GM18909 (cell line): Measurements from ENCODE around the gene GADL1.

Experiments
- ATAC-seq: cut with Tn5 transposase; IDR thresholded peaks from one replicate; pipeline ENCODE4 v1.9.1; 2021; ENCODE audit warnings: mild to moderate bottlenecking; ENCODE audit not compliant: unreplicated experiment, poor library complexity

GADL1 gene

GRCh38 chr3:30733209-30733608 is 161.3 kb downstream of the GADL1 start:
- ATAC-seq, result no peak

GRCh38 chr3:30730967-30731366 is 163.5 kb downstream of the GADL1 start:
- no peak for ATAC-seq

GRCh38 chr3:30729936-30730335 is 164.5 kb downstream of the GADL1 start:
- no peak for ATAC-seq

- no peak for ATAC-seq
Observed at GRCh38 chr3:30729512-30729911, 164.9 kb downstream of the GADL1 start.

- ATAC-seq, result no peak
Observed at GRCh38 chr3:30728143-30728542, 166.3 kb downstream of the GADL1 start.

GRCh38 chr3:30724863-30725262 is 169.6 kb downstream of the GADL1 start:
- no peak for ATAC-seq

GRCh38 chr3:30723211-30723610 is 171.2 kb downstream of the GADL1 start:
- no peak for ATAC-seq

- ATAC-seq, result no peak
Observed at GRCh38 chr3:30721314-30721634, 173.2 kb downstream of the GADL1 start.

- ATAC-seq, result no peak
Observed at GRCh38 chr3:30720586-30721313, 173.7 kb downstream of the GADL1 start.

GRCh38 chr3:30719536-30719935 is 174.9 kb downstream of the GADL1 start:
- ATAC-seq, result no peak

- no peak for ATAC-seq
Observed at GRCh38 chr3:30713885-30714503, 180.5 kb downstream of the GADL1 start.

- no peak for ATAC-seq
Observed at GRCh38 chr3:30712991-30713390, 181.5 kb downstream of the GADL1 start.

- ATAC-seq, result no peak
Observed at GRCh38 chr3:30711867-30712266, 182.6 kb downstream of the GADL1 start.

GRCh38 chr3:30711151-30711550 is 183.3 kb downstream of the GADL1 start:
- ATAC-seq, result no peak

GRCh38 chr3:30710017-30710416 is 184.4 kb downstream of the GADL1 start:
- ATAC-seq, result no peak

GRCh38 chr3:30708472-30708871 is 186.0 kb downstream of the GADL1 start:
- no peak for ATAC-seq

- ATAC-seq, result no peak
Observed at GRCh38 chr3:30707825-30708224, 186.6 kb downstream of the GADL1 start.

- no peak for ATAC-seq
Observed at GRCh38 chr3:30704931-30705890, 189.2 kb downstream of the GADL1 start.

GRCh38 chr3:30702828-30703397 is 191.5 kb downstream of the GADL1 start:
- ATAC-seq, result no peak

- ATAC-seq, result no peak
Observed at GRCh38 chr3:30702038-30702827, 192.2 kb downstream of the GADL1 start.
